Left kidney (tissue), 2 donors: ENCODE results near the gene VPS41. TPM values are rescaled to one million over a fixed set of nuclear protein-coding genes. Genes with fewer than 3 reads are reported as not detected.

Experiments used
- DNase-seq: peaks from one replicate; pipeline ENCODE4 v3.0.0-alpha.2; 2013
- polyA plus RNA-seq: library from polyadenylated mRNA; unstranded; fragments of 120-200 nt; gene quantifications from one replicate; pipeline ENCODE4 v1.2.1, GENCODE V29; 2013; ENCODE audit not compliant: insufficient read length

Gene VPS41
- polyA plus RNA-seq, 1 donor: 102 TPM

GRCh38 chr7:38813768-38814167 lies 95.2 kb downstream of the VPS41 start:
- no peak for DNase-seq

- DNase-seq: no peak
Observed at GRCh38 chr7:38806912-38807311, 102.1 kb downstream of the VPS41 start.

GRCh38 chr7:38801786-38802185 lies 107.2 kb downstream of the VPS41 start:
- DNase-seq: no peak

- DNase-seq: no peak
Observed at GRCh38 chr7:38798552-38799267, 110.3 kb downstream of the VPS41 start.

- peak; percentile 54 for DNase-seq
Observed at GRCh38 chr7:38796626-38797501, 112.1 kb downstream of the VPS41 start.

GRCh38 chr7:38795593-38795992 lies 113.4 kb downstream of the VPS41 start:
- DNase-seq: no peak

- no peak for DNase-seq
Observed at GRCh38 chr7:38781991-38782390, 127.0 kb downstream of the VPS41 start.

- no peak for DNase-seq
Observed at GRCh38 chr7:38777609-38778008, 131.4 kb downstream of the VPS41 start.

- DNase-seq: no peak
Observed at GRCh38 chr7:38775506-38776175, 133.3 kb downstream of the VPS41 start.

GRCh38 chr7:38773430-38773829 lies 135.6 kb downstream of the VPS41 start:
- DNase-seq: no peak

GRCh38 chr7:38760226-38760625 lies 148.8 kb downstream of the VPS41 start:
- no peak for DNase-seq

- DNase-seq: no peak
Observed at GRCh38 chr7:38759028-38759427, 150.0 kb downstream of the VPS41 start.

GRCh38 chr7:38757931-38758330 lies 151.1 kb downstream of the VPS41 start:
- DNase-seq: no peak

- no peak for DNase-seq
Observed at GRCh38 chr7:38756521-38756920, 152.5 kb downstream of the VPS41 start.

- DNase-seq: no peak
Observed at GRCh38 chr7:38753347-38753746, 155.6 kb downstream of the VPS41 start.

GRCh38 chr7:38751416-38751815 lies 157.6 kb downstream of the VPS41 start:
- no peak for DNase-seq

- peak; percentile 11 for DNase-seq
Observed at GRCh38 chr7:38748056-38748610, 160.9 kb downstream of the VPS41 start.

- no peak for DNase-seq
Observed at GRCh38 chr7:38746438-38746837, 162.6 kb downstream of the VPS41 start.

GRCh38 chr7:38744746-38745145 lies 164.2 kb downstream of the VPS41 start:
- no peak for DNase-seq

- no peak for DNase-seq
Observed at GRCh38 chr7:38743899-38744298, 165.1 kb downstream of the VPS41 start.

GRCh38 chr7:38740041-38740440 lies 168.9 kb downstream of the VPS41 start:
- DNase-seq: no peak

GRCh38 chr7:38736138-38736537 lies 172.9 kb downstream of the VPS41 start:
- no peak for DNase-seq

- no peak for DNase-seq
Observed at GRCh38 chr7:38731215-38731614, 177.8 kb downstream of the VPS41 start.
